ENCODE results near the gene HCLS1. TPM values are rescaled to one million over a fixed set of nuclear protein-coding genes. Genes with fewer than 3 reads are reported as not detected.
"Not testable (repeated sequence)": the region's sequence is repeated elsewhere in the genome, so short reads cannot be mapped to it uniquely, and the experiment has no call there.

Gene HCLS1
- total and polyA plus RNA-seq, 12 donors: 4.5 to 101 (median 51.4) TPM

GRCh38 chr3:121598564-121598963 lies 62.1 kb downstream of the HCLS1 start:
- peaks cover 7 to 15% of the 10 kb centered on the region in 2 donors for H3K4me1 ChIP-seq (replicated peaks in 1 of 2)
- H3K27me3 ChIP-seq: no peaks in the 10 kb centered on the region
- H3K27ac ChIP-seq: no peak overlapping the region
- TF ChIP-seq POLR2A (IDR thresholded peaks at IDR 0.05) (no peak), CTCF (IDR thresholded peaks at IDR 0.05) (no peak)
- WGBS, 4 donors: 90 to 98% (median 93%) methylated on average over 2 of the region's 2 CpGs
- no peaks in the 10 kb centered on the region for H3K36me3 ChIP-seq (replicated peaks in 1 of 2)
- no peak overlapping the region for H3K4me3 ChIP-seq
- intact Hi-C loops (cut with DNase I): no loop called here
- DNase-seq: no peak
- no peaks in the 10 kb centered on the region for H3K9me3 ChIP-seq (replicated peaks in 1 of 3)

- intact Hi-C loops (cut with DNase I): no loop called here
- Histone ChIP-seq H3K4me3 (no peak overlapping the region), H3K36me3 (replicated peaks in 1 of 2) (no peaks in the 10 kb centered on the region)
Observed at GRCh38 chr3:121595765-121596406, 64.8 kb downstream of the HCLS1 start.

GRCh38 chr3:121594850-121595249 lies 65.9 kb downstream of the HCLS1 start:
- H3K27ac ChIP-seq: no peak overlapping the region
- WGBS, 4 donors: 62 to 68% (median 63%) methylated on average over 2 of the region's 2 CpGs
- no peak for DNase-seq
- peaks cover 0 to 3% of the 10 kb centered on the region in 2 donors for H3K4me1 ChIP-seq (replicated peaks in 1 of 2)
- no peak overlapping the region for H3K4me3 ChIP-seq
- H3K9me3 ChIP-seq (replicated peaks in 1 of 3): no peaks in the 10 kb centered on the region
- no peaks in the 10 kb centered on the region for H3K27me3 ChIP-seq
- no peaks in the 10 kb centered on the region for H3K36me3 ChIP-seq (replicated peaks in 1 of 2)
- intact Hi-C loops (cut with DNase I): no loop called here
- TF ChIP-seq CTCF (IDR thresholded peaks at IDR 0.05) (no peak), POLR2A (IDR thresholded peaks at IDR 0.05) (no peak)

More at GRCh38 chr3:121595765-121596406, 64.8 kb downstream of the HCLS1 start:
- no peaks in the 10 kb centered on the region for H3K9me3 ChIP-seq (replicated peaks in 1 of 3)
- H3K4me1 ChIP-seq (replicated peaks in 1 of 2): peaks cover under 1 to 4% of the 10 kb centered on the region in 2 donors
- no peak for DNase-seq
- 83 to 90% (median 89%) methylated on average over 4 of the region's 4 CpGs for WGBS, 4 donors
- no peaks in the 10 kb centered on the region for H3K27me3 ChIP-seq
- H3K27ac ChIP-seq: no peak overlapping the region
- TF ChIP-seq CTCF (IDR thresholded peaks at IDR 0.05) (no peak), POLR2A (IDR thresholded peaks at IDR 0.05) (no peak)

- H3K9me3 ChIP-seq (replicated peaks in 1 of 3); H3K27me3 ChIP-seq; H3K36me3 ChIP-seq (replicated peaks in 1 of 2); H3K4me3 ChIP-seq; H3K4me1 ChIP-seq (replicated peaks in 1 of 2); H3K27ac ChIP-seq; intact Hi-C loops (cut with DNase I); DNase-seq: not testable (repeated sequence)
- 90 to 96% (median 94%) methylated on average over 4 of the region's 4 CpGs for WGBS, 4 donors
Observed at GRCh38 chr3:121593806-121594205, 66.9 kb downstream of the HCLS1 start.

Measured in adrenal gland (tissue), 12 donors.